CD4-positive, alpha-beta T cell treated with Interferon alpha-2 for 1 hour (primary cell): ENCODE data around the gene SMIM43.
"Not testable (repeated sequence)": the region's sequence is repeated elsewhere in the genome, so short reads cannot be mapped to it uniquely, and the experiment has no call there.

Experiments used
- DNase-seq, 2 donors: peaks; one replicate each; pipeline ENCODE4 v3.0.0-alpha.2; 2020 to 2022

SMIM43 gene

GRCh38 chr4:121778991-121779628, 14.1 kb upstream of the SMIM43 start:
- no peak for DNase-seq

- no peak for DNase-seq
These were observed 12.7 kb upstream of the SMIM43 start for GRCh38 chr4:121777625-121778024.

- DNase-seq, result no peak
These were observed 11.8 kb upstream of the SMIM43 start for GRCh38 chr4:121776610-121777401.

GRCh38 chr4:121773883-121774282, 8.9 kb upstream of the SMIM43 start:
- no peak for DNase-seq

DNA sequence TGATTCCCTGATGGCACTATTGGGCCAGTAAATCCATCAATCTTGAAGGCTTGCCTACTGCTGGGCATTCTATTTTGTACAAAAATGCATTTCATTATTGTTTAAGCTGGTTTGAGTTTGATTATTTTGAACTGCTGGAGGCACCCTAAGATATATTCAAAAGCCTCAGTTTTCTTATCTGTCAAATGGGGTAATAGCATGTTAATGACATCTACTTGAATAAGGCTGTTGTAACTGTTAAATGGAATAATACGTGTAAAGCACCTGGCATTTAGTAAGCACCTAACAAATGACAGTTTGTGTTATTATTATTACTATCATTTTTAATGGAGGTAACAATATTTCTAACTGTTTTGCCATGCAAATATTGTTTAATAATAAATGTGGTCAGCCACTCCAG, 6.9 kb upstream of the SMIM43 start:
- no peak for DNase-seq

DNA sequence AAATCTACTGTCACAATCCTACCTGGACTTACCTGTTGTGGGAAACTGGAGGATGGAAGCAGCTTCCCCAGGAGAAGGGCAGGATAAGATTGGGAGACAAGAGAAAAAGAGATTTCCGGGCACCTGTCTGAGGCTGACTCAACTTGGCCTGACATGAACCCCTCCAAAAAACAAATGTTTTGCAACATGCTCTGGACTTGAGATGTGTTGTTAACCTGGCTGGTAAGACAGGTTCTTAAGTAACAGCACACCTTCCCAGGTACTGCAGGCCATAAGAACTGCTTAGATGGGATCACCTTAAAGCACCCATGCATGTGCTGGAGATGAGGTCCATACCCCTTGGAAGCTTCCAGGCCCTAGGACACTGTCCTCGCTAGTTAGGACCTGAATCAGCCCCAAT, 4.4 kb upstream of the SMIM43 start:
- no peak for DNase-seq

GRCh38 chr4:121767166-121767565, 2.2 kb upstream of the SMIM43 start:
- DNase-seq, result no peak

DNA sequence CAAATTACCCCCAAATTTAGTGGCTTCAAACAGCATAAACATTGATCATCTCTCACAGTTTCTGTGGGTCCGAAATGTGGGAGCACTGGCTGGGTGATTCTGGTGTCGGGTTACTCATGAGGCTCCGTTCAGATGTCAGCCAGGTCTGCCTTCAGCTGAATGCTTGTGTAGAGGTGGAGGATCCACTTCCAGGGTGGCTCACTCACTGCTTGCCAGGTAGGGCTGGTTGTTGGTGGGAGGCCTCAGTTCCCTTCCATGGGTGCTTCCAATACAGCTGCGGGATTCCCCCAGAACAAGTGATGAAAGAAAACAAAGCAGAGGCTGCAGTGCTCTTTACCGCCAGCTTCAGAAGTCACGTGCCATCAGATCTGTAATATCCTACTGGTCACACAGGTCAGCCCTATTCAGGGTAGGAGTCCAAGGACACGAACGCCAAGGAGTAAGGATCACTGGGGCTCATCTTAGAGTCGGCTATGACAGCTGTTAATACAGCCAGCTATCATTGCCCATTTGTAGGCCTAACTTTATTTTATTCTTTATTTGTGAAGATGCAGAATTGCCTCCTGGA, 1.1 kb upstream of the SMIM43 start:
- no peak for DNase-seq

GRCh38 chr4:121765368-121765705, 373 bp upstream of the SMIM43 start:
- no peak for DNase-seq

DNA sequence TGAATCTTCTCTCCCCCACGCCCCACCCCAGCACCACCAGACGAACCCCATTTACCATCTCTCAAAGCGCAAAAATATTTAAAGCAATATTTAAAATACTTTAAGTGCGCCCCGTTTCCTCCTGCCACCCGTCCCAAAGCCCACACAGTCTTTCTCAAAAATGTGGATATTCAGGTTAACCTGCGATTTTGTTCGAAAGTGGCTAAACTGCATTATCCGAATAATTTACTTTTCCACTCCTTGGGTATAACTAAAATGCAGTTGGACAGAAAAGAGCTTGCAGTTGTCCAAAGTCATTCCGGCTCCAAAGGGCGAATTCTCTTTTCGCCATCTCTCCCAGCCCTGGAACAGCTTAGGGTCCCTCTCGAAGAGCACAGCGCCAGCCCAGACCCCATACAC, 662 bp downstream of the SMIM43 start:
- DNase-seq, result no peak

DNA sequence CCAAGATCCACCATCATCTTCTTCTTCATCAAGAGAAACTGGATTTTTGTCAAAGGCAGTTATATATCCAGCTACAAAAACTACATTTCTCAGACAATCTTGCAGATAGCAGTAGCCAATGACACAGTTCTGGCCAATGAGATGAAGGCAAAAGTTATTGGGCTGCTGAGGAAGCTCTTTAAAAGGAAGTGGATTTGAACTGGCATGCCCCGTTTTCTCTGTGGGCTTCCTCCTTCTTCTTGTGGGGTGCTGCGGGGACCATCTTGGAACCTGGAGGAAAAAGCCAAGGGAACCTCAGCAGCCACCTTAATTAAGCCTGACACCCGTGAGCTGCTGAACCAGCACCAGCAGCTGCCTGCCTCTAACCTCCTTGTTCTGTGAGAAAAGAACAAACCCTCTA, 4.8 kb downstream of the SMIM43 start:
- DNase-seq, result no peak

DNA sequence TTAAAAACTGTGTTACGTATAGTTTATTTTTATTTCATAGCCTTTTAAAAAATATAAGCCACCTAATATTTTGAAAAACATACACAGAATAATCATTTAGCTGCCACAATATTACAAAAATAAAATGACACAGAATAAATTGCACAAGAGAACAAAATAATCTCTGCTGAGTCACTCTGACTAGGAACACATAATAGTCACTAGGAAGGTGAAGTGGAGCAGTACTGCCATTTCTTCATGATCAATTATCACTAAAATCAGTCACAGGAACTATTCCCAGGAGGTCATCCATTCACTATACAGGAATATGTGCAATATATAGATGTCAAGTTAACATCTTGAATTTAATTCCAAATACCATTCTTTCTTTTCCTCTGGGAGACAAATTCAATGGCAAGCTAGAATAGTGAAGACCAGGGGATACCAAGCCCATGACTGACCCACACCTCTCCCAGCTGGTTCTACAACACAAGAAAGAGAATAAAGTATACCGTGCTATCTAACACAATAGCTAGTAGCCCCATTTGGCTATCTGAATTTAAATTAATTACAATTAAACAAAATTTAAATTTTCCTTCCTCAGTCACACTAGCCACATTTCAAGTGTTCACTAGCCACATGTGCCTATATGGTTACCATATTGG, 5.9 kb downstream of the SMIM43 start:
- no peak for DNase-seq

DNA sequence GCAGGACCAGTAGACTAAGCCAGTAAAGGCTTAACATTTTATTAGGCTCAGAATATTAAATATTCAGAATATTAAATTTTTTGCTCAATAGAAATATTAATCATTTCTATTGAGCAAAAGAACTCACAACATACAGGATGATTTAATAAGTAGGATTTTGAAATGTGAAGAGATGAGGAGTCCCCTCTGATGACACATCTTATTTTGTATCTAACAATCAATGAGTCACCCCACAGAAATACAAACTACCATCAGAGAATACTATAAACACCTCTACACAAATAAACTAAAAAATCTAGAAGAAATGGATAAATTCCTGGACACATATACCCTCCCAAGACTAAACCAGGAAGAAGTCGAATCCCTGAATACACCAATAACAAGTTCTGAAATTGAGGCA, 12.8 kb downstream of the SMIM43 start:
- not testable (repeated sequence) for DNase-seq

- no peak for DNase-seq
These were observed 15.7 kb downstream of the SMIM43 start for GRCh38 chr4:121749225-121749624.

- no peak for DNase-seq
These were observed 22.2 kb downstream of the SMIM43 start for GRCh38 chr4:121742794-121743193.

GRCh38 chr4:121741751-121742150, 23.2 kb downstream of the SMIM43 start:
- DNase-seq, result no peak

GRCh38 chr4:121740796-121741409, 24.1 kb downstream of the SMIM43 start:
- no peak for DNase-seq

DNA sequence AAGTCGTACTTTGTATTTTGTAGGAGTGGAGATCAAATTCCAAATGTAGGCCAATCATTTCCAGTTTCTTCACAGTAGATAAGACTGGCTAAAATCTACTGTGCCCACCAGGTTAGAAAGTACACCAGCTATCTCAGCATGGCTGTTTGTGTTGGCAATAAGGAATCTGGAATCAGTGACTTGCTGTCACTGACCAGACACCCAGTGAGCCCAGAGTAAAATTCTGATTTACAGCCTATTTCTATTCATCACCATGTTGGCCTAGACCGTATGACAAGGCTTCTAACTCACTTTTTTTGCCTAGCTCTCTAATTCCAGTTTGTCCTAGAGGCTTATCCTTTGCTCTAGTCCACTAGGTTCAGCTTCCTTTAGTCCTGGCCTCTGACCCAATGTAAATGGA, 25.4 kb downstream of the SMIM43 start:
- no peak for DNase-seq

GRCh38 chr4:121738780-121739535, 26.0 kb downstream of the SMIM43 start:
- DNase-seq, result no peak

DNA sequence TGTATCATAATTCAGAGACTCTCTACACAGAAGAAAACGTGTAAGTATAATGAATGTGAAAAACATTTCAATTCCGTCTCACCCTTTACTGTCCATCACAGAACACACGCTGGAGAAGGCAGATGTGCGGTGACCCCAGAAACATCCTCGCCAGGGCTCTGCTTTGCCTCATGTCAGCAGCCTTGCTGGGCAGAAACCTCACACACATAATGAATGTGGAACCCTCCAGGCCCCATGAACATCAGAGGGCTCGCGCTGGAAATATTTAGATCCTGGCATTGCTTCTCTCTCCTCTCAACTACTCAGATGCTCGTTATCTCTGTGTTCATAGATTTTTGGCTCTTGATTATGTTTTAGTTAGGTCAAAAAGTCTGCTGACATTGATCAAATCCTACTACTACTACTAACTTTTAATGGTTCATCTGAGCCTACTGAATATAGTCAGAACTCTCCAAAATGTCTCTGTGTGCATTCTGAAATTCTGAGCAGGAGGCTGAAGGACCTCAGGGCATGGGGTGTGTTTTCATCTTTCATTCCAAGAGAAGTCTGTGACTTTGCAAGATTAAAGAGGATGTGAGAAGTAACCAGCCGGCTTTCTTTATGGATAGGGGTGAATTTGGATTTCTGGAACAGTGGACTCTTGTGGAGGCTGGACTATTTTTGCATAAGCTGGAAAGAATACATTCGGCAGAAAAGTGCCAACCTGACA, 27.0 kb downstream of the SMIM43 start:
- DNase-seq, result no peak

DNA sequence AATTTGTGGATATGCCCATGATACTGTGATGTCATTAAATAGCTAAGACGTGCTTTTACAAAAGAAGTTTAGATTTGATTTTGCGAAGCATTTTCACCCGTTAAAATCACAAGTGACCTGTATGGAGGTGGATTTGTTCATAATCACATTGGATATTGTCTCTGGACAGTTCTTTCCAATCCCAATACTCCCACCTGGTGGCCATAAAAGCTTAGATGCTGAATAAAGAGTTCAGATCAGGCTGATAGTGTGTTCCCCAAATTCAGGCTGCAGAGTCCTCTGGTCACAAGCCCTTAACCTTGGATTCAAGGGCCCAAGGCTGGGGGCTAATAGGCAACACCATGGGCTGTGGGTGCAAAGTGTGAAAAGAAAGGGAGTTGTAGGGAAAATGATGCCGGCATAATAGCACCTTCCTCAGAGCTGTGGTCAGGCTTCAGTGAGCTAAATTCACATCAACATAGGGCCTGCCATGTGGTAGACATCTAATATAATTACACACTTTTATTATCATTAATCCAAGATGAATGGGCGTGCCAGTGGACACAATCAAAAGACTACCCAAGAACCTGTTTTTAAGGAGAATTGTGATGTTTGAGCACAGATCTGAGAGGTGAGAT, 28.1 kb downstream of the SMIM43 start:
- peak in 1 of 2 donors; percentile 39 for DNase-seq

GRCh38 chr4:121734571-121734970, 30.4 kb downstream of the SMIM43 start:
- no peak for DNase-seq
